NB4 (cell line): ENCODE data around the gene CHRM4.

Experiments used
- DNase-seq: peaks from one replicate; pipeline ENCODE4 v3.0.0; 2010; ENCODE audit warnings: low read depth
- H3K4me3 ChIP-seq: one replicate; pipeline ENCODE4 v1.5.1; 2011; ENCODE audit warnings: mild to moderate bottlenecking, low read depth, low read length, moderate library complexity
- CTCF ChIP-seq: IDR thresholded peaks from one replicate; pipeline ENCODE4 v1.5.1; 2012; ENCODE audit warnings: low read depth, low read length
- MAX ChIP-seq: IDR thresholded peaks from 2 replicates; pipeline ENCODE4 v1.6.1; 2011; ENCODE audit warnings: low read depth, low read length
- MYC ChIP-seq: IDR thresholded peaks from 2 replicates; pipeline ENCODE4 v1.6.1; 2011; ENCODE audit warnings: low read depth, low read length
- POLR2A ChIP-seq: IDR thresholded peaks from 2 replicates; pipeline ENCODE4 v1.6.1; 2011; ENCODE audit warnings: mild to moderate bottlenecking; ENCODE audit not compliant: insufficient read length; ENCODE audit errors: extremely low read depth

The CHRM4 gene

GRCh38 chr11:46378296-46378695 is 13.3 kb downstream of the CHRM4 start:
- TF ChIP-seq MAX, result no peak
- no peak for TF ChIP-seq POLR2A
- no peak for TF ChIP-seq CTCF
- TF ChIP-seq MYC, result no peak
- DNase-seq, result no peak
- no peak overlapping the region for H3K4me3 ChIP-seq

- H3K4me3 ChIP-seq, result no peak overlapping the region
- no peak for DNase-seq
- no peak for TF ChIP-seq POLR2A
- TF ChIP-seq MAX, result no peak
- no peak for TF ChIP-seq MYC
- no peak for TF ChIP-seq CTCF
Measured at GRCh38 chr11:46377831-46378230, 13.7 kb downstream of the CHRM4 start.

GRCh38 chr11:46377290-46377689 is 14.3 kb downstream of the CHRM4 start:
- TF ChIP-seq POLR2A, result no peak
- no peak for TF ChIP-seq MYC
- DNase-seq, result no peak
- H3K4me3 ChIP-seq, result no peak overlapping the region

GRCh38 chr11:46376258-46377050 is 15.1 kb downstream of the CHRM4 start:
- H3K4me3 ChIP-seq, result no peak overlapping the region
- TF ChIP-seq POLR2A (no peak), CTCF (no peak), MAX (no peak), MYC (no peak)
- no peak for DNase-seq

GRCh38 chr11:46375392-46376101 is 16.0 kb downstream of the CHRM4 start:
- no peak overlapping the region for H3K4me3 ChIP-seq
- no peak for DNase-seq
- no peak for TF ChIP-seq MAX
- TF ChIP-seq CTCF, result no peak
- no peak for TF ChIP-seq MYC
- no peak for TF ChIP-seq POLR2A

GRCh38 chr11:46374815-46375214 is 16.8 kb downstream of the CHRM4 start:
- no peak for TF ChIP-seq MAX
- no peak for TF ChIP-seq POLR2A
- TF ChIP-seq MYC, result no peak
- TF ChIP-seq CTCF, result no peak
- DNase-seq, result no peak
- H3K4me3 ChIP-seq, result no peak overlapping the region
